Measurements from ENCODE around the gene MORN4.

Gene MORN4

GRCh38 chr10:97632949-97633884 is at the start of gene MORN4:
TSS of gene MORN4 (minus strand) at chr10:97633500. CDS start at chr10:97619653, 13,847 bp downstream.
- Mint-ChIP-seq H3K4me3 (peak within 1 kb of the TSS; percentile 97), H3K27ac (peak within 1 kb of the TSS; percentile 78), H3K27me3 (peaks cover 2% of the 10 kb centered on the region), H3K9me3 (no peaks in the 10 kb centered on the region), H3K4me1 (ENCODE audit: low read depth) (peaks cover 15% of the 10 kb centered on the region), H3K36me3 (ENCODE audit: low read depth) (peaks cover 6% of the 10 kb centered on the region)
- intact Hi-C loops (cut with micrococcal nuclease) = no loop called here

GRCh38 chr10:97682042-97682441 is 48.7 kb upstream of the MORN4 start:
- Mint-ChIP-seq H3K36me3 (ENCODE audit: low read depth) (peaks cover 41% of the 10 kb centered on the region), H3K9me3 (no peaks in the 10 kb centered on the region), H3K4me3 (no peak overlapping the region), H3K4me1 (ENCODE audit: low read depth) (peaks cover 60% of the 10 kb centered on the region), H3K27ac (peak overlapping the region; percentile 93), H3K27me3 (no peaks in the 10 kb centered on the region)
- intact Hi-C loops (cut with micrococcal nuclease) = loop anchor here (2.0 kb wide), 1 partner anchor 19 kb away; no protein-coding TSS in a partner anchor

- peaks cover 56% of the 10 kb centered on the region for H3K36me3 Mint-ChIP-seq (ENCODE audit: low read depth)
- H3K9me3 Mint-ChIP-seq = no peaks in the 10 kb centered on the region
- no peak overlapping the region for H3K4me3 Mint-ChIP-seq
- no peak overlapping the region for H3K27ac Mint-ChIP-seq
- intact Hi-C loops (cut with micrococcal nuclease) = no loop called here
- peaks cover 60% of the 10 kb centered on the region for H3K4me1 Mint-ChIP-seq (ENCODE audit: low read depth)
- no peaks in the 10 kb centered on the region for H3K27me3 Mint-ChIP-seq
Observed at GRCh38 chr10:97679594-97679993, 46.3 kb upstream of the MORN4 start.

GRCh38 chr10:97676770-97677581 is 43.7 kb upstream of the MORN4 start:
- peaks cover 81% of the 10 kb centered on the region for H3K36me3 Mint-ChIP-seq (ENCODE audit: low read depth)
- no peak overlapping the region for H3K4me3 Mint-ChIP-seq
- peak overlapping the region; percentile 77 for H3K27ac Mint-ChIP-seq
- no peaks in the 10 kb centered on the region for H3K9me3 Mint-ChIP-seq
- intact Hi-C loops (cut with micrococcal nuclease) = loop anchor here (1.0 kb wide), 1 partner anchor 54 kb away; no protein-coding TSS in a partner anchor
- peaks cover 50% of the 10 kb centered on the region for H3K4me1 Mint-ChIP-seq (ENCODE audit: low read depth)
- H3K27me3 Mint-ChIP-seq = no peaks in the 10 kb centered on the region

GRCh38 chr10:97675222-97675621 is 41.9 kb upstream of the MORN4 start:
- H3K27ac Mint-ChIP-seq = peak overlapping the region; percentile 77

GRCh38 chr10:97673736-97674525 is 40.6 kb upstream of the MORN4 start:
- H3K4me3 Mint-ChIP-seq = no peak overlapping the region
- no peaks in the 10 kb centered on the region for H3K9me3 Mint-ChIP-seq
- intact Hi-C loops (cut with micrococcal nuclease) = loop anchor here (1.0 kb wide), 1 partner anchor 11 kb away; no protein-coding TSS in a partner anchor
- no peaks in the 10 kb centered on the region for H3K27me3 Mint-ChIP-seq
- H3K27ac Mint-ChIP-seq = peak overlapping the region; percentile 39
- peaks cover 39% of the 10 kb centered on the region for H3K4me1 Mint-ChIP-seq (ENCODE audit: low read depth)
- peaks cover 95% of the 10 kb centered on the region for H3K36me3 Mint-ChIP-seq (ENCODE audit: low read depth)

More at GRCh38 chr10:97675222-97675621, 41.9 kb upstream of the MORN4 start:
- Mint-ChIP-seq H3K4me1 (ENCODE audit: low read depth) (peaks cover 40% of the 10 kb centered on the region), H3K9me3 (no peaks in the 10 kb centered on the region), H3K36me3 (ENCODE audit: low read depth) (peaks cover 95% of the 10 kb centered on the region), H3K4me3 (no peak overlapping the region), H3K27me3 (no peaks in the 10 kb centered on the region)
- intact Hi-C loops (cut with micrococcal nuclease) = no loop called here

- Mint-ChIP-seq H3K9me3 (no peaks in the 10 kb centered on the region), H3K27me3 (no peaks in the 10 kb centered on the region), H3K4me1 (ENCODE audit: low read depth) (peaks cover 24% of the 10 kb centered on the region), H3K4me3 (no peak overlapping the region), H3K27ac (no peak overlapping the region), H3K36me3 (ENCODE audit: low read depth) (peaks cover 99% of the 10 kb centered on the region)
- intact Hi-C loops (cut with micrococcal nuclease) = no loop called here
Observed at GRCh38 chr10:97669571-97669970, 36.3 kb upstream of the MORN4 start.

- intact Hi-C loops (cut with micrococcal nuclease) = no loop called here
- Mint-ChIP-seq H3K27ac (no peak overlapping the region), H3K27me3 (no peaks in the 10 kb centered on the region), H3K36me3 (ENCODE audit: low read depth) (peaks cover 100% of the 10 kb centered on the region), H3K4me3 (no peak overlapping the region), H3K4me1 (ENCODE audit: low read depth) (peaks cover 10% of the 10 kb centered on the region), H3K9me3 (no peaks in the 10 kb centered on the region)
Observed at GRCh38 chr10:97667463-97667862, 34.2 kb upstream of the MORN4 start.

GRCh38 chr10:97666992-97667391 is 33.7 kb upstream of the MORN4 start:
- H3K27me3 Mint-ChIP-seq = no peaks in the 10 kb centered on the region
- H3K36me3 Mint-ChIP-seq (ENCODE audit: low read depth) = peaks cover 100% of the 10 kb centered on the region
- intact Hi-C loops (cut with micrococcal nuclease) = no loop called here
- no peak overlapping the region for H3K4me3 Mint-ChIP-seq
- no peak overlapping the region for H3K27ac Mint-ChIP-seq
- no peaks in the 10 kb centered on the region for H3K9me3 Mint-ChIP-seq
- H3K4me1 Mint-ChIP-seq (ENCODE audit: low read depth) = peaks cover 10% of the 10 kb centered on the region

GRCh38 chr10:97664282-97664850 is 31.1 kb upstream of the MORN4 start:
- peaks cover 100% of the 10 kb centered on the region for H3K36me3 Mint-ChIP-seq (ENCODE audit: low read depth)
- H3K27me3 Mint-ChIP-seq = no peaks in the 10 kb centered on the region
- H3K27ac Mint-ChIP-seq = no peak overlapping the region

GRCh38 chr10:97659589-97659988 is 26.3 kb upstream of the MORN4 start:
- Mint-ChIP-seq H3K27me3 (no peaks in the 10 kb centered on the region), H3K4me1 (ENCODE audit: low read depth) (peaks cover 22% of the 10 kb centered on the region), H3K4me3 (no peak overlapping the region), H3K9me3 (no peaks in the 10 kb centered on the region), H3K27ac (no peak overlapping the region), H3K36me3 (ENCODE audit: low read depth) (peaks cover 99% of the 10 kb centered on the region)
- intact Hi-C loops (cut with micrococcal nuclease) = loop anchor here (10.0 kb wide), 1 partner anchor 85 kb away; the partner anchor contains the start of gene ANKRD2

More at GRCh38 chr10:97664282-97664850, 31.1 kb upstream of the MORN4 start:
- Mint-ChIP-seq H3K4me3 (no peak overlapping the region), H3K9me3 (no peaks in the 10 kb centered on the region), H3K4me1 (ENCODE audit: low read depth) (peaks cover 10% of the 10 kb centered on the region)
- intact Hi-C loops (cut with micrococcal nuclease) = no loop called here

GRCh38 chr10:97656777-97657176 is 23.5 kb upstream of the MORN4 start:
- intact Hi-C loops (cut with micrococcal nuclease) = loop anchor here (10.0 kb wide), 1 partner anchor 82 kb away; the partner anchor contains the start of gene ANKRD2
- Mint-ChIP-seq H3K27ac (peak overlapping the region; percentile 25), H3K4me1 (ENCODE audit: low read depth) (peaks cover 46% of the 10 kb centered on the region), H3K27me3 (no peaks in the 10 kb centered on the region), H3K4me3 (no peak overlapping the region), H3K9me3 (no peaks in the 10 kb centered on the region), H3K36me3 (ENCODE audit: low read depth) (peaks cover 99% of the 10 kb centered on the region)

GRCh38 chr10:97651773-97652172 is 18.5 kb upstream of the MORN4 start:
- Mint-ChIP-seq H3K36me3 (ENCODE audit: low read depth) (peaks cover 72% of the 10 kb centered on the region), H3K9me3 (no peaks in the 10 kb centered on the region), H3K27ac (peak overlapping the region; percentile 94), H3K4me1 (ENCODE audit: low read depth) (peaks cover 72% of the 10 kb centered on the region), H3K27me3 (no peaks in the 10 kb centered on the region), H3K4me3 (no peak overlapping the region)
- intact Hi-C loops (cut with micrococcal nuclease) = loop anchor here (10.0 kb wide), 1 partner anchor 77 kb away; the partner anchor contains the start of gene ANKRD2
